ENCODE data around the gene SLX9.

SLX9 gene

GRCh38 chr21:44992608-44993031, 52.8 kb downstream of the SLX9 start:
- no peak for FAIRE-seq

DNA sequence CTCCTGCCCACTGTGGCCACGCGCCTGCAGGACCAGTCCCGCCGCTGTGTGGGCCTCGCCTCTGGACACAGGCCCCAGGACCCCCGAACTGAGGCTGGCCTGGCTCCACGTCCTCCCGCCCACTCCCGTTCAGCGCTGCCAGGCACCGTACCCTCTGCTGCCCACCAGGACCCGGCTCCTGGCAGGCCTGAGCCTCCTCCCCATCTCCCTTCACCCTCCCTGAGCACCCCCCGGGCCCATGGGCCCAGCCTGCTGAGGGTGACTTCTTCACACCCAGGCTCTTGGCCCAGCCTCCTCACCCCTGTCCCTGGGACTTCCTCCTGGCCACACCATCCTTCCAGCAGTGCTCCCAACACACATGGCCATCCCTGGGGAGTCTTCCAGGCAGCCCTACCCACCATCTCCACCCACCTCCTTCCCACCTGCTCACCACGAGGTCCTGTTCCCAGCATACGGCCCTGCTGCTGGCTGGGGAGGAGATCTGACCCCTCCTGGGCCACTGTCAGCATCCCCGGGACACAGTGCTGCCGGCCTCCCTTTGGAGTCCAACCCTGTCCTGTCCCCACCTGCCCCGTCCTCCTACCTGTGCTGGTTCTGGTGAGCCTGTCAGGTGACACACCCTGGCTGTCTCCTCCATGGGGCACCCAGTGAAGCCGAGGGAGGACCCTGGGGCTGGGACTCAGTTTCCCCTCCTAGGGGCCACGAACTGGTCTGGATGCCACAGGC, 53.7 kb downstream of the SLX9 start:
- no peak for FAIRE-seq

DNA sequence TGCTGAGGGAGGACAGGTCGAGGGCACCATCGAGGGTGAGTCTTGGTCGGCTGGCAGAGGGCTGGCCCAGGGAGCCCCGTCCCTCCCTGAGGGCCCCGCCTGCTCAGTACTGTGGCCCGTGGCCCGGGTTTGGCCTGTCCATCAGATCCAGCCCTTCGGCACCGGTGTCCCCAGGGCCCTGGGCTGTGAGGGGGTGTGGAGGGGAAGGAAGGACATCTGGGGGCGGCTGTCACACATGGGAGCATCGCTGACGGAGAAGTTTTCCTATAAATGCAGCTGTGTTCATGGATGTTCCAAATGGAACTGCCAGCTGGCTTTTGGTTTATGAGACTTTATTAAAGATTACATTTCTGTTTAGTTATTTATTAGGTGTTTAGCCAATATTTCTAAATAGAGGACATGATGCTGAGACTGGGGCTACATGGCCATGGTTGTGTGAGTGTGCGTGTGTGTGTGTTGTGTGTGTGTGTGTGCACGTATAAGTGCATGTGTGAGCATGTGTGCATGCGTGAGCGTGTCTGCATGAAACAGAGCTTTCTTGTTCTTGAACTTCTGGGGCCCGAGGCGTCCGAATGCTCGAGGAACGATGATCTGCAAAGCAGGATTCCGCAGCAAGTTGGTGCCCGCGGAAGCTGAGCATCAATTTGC, 54.3 kb downstream of the SLX9 start:
- no peak for FAIRE-seq

GRCh38 chr21:44994695-44995342, 55.0 kb downstream of the SLX9 start:
- no peak for FAIRE-seq

DNA sequence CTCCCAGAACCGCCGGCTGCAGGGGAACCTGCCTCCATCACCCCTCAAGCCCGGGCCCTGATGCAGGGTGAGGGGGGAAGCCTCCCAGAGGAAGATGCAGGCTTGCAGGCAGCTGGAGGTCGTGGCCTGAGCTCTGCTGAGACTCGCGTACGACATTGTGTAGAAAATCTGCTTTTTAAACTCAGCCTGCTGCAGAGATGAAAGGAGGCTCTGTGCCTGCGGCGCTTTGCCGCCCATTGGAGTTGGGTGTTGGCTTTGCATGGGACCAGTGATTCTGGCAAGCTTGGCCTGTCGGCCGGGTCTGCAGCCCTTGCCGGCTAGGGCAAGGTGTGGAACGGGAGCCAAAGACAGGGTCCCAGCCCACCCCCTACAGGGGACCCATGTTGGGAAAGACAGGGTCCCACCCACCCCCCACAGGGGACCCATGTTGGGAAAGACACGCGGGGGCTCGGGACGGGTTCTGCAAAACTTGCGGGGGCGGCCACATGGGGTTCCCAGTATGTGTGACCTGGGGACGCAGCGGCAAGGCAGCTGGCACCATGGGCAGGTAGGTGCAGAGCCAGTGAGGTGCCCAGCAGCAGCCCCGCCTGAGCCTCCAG, 55.6 kb downstream of the SLX9 start:
- FAIRE-seq, result no peak

DNA sequence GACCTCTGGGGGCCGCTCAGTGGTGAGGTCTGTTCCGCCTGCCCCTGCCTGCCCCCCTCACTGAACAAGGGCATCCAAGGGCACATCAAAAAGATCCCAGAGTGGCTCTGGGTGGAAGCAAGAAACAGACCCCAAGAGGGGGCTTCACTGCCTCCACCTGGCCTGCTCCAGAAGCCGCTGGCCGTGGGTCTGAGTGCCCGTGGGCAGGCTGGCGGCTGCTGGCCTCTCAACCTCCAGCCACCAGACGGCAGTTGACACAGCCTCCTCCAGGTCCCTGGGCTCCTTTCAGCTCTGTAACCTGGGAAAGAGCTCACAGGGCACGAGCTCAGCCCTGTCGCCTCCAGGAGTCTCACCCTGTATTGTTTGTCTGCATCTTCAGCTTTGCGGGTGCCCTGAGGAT, 56.3 kb downstream of the SLX9 start:
- no peak for FAIRE-seq

DNA sequence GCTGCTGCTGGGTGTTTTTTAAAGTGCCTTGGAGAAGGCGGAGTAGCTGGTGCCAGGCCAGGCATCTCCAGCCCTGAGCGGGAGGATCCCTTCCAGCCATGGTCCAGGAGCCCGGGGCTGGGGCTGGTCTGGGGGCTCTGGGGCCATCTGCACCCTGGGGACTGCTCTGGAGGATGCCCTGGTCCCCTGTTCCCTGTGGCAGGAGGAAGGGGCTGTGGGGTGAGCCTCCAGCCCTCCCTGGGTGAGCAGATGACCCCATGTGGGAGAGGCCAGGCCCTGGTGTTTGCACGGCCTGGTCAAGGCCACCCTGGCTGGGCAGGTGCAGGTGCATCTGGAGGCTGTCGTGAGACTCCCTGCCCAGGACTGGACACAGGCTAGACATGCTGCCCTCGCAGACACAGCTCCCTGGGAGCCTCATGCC, 56.7 kb downstream of the SLX9 start:
- no peak for FAIRE-seq

DNA sequence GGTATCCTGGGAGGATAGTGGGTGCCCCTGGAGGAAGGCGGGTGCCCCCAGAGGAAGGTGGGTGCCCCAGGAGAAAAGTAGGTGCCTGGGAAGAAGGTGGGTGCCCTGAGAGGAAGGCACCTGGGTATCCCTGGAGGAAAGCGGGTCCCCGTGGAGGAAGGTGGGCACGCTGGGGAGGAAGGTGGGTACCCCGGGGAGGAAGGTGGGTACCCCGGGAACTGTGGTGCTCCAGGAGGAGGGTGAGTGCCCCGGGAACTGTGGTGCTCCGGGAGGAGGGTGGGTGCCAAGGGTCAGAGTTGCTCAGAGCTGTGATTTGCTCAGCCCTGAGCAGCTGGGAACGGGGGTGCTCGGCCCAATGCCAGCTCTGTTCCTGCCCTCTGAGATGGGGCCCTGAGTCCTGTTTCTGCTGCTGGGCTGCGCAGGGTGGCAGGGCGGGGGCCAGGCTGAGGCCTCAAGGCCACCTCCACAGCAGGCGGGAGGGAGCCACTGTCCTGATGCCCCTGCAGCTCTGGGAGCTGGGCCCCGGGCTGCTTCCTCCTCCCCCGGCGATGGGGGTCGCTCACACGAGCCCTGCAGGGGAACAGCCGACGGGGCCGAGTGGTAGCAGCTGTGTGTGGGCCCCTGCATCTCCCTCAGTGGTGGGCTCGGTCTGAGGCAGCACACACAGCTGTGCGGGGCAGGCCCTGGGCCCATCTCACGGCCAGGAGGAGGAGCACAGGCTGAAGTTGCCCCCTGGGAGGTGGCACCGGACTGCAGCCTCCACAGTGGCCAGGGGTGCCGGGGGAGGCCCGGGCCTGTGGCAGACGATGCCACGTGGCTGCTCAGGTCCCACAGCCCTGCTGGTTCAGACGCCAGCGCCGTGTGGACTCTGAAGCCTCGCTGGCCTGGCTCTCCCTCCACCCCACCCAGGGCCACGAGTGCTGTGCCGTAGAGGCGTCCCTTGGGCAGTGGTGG, 57.4 kb downstream of the SLX9 start:
- no peak for FAIRE-seq

- no peak for FAIRE-seq
Measured at GRCh38 chr21:44998086-44998620, 58.3 kb downstream of the SLX9 start.

GRCh38 chr21:44998621-44999427, 59.0 kb downstream of the SLX9 start:
- no peak for FAIRE-seq

DNA sequence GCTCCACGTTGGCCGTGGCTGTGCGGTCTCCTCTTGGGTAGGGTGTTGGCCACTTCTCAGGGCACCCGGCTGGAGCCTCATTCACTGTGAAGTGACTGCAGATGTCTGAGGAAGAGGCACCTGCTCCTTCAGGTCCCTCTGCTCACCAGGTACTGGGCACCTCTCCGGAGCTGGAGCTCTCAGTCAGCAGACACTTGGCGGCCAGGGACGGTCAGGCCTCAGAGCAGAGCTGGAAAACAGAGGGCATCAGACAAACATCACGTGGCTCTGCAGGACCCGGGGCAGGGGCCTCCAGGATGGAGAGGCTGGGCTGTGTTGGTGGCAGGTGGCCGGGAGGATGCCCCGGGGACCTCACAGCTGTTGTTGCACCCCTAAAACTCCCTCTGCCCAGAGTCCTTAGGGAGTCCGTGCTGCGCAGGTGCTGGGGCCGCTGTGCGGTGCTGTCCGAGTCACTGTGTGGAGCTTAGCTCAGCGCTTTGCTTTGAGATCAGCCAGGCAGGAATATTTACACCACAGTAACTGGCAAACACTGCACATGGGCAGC, 59.7 kb downstream of the SLX9 start:
- no peak for FAIRE-seq

GRCh38 chr21:44999972-45000636, 60.3 kb downstream of the SLX9 start:
- no peak for FAIRE-seq

- no peak for FAIRE-seq
Measured at GRCh38 chr21:45000637-45001133, 60.9 kb downstream of the SLX9 start.

GRCh38 chr21:45001134-45002095, 61.6 kb downstream of the SLX9 start:
- no peak for FAIRE-seq

GRCh38 chr21:45002381-45003204, 62.8 kb downstream of the SLX9 start:
- FAIRE-seq, result no peak

DNA sequence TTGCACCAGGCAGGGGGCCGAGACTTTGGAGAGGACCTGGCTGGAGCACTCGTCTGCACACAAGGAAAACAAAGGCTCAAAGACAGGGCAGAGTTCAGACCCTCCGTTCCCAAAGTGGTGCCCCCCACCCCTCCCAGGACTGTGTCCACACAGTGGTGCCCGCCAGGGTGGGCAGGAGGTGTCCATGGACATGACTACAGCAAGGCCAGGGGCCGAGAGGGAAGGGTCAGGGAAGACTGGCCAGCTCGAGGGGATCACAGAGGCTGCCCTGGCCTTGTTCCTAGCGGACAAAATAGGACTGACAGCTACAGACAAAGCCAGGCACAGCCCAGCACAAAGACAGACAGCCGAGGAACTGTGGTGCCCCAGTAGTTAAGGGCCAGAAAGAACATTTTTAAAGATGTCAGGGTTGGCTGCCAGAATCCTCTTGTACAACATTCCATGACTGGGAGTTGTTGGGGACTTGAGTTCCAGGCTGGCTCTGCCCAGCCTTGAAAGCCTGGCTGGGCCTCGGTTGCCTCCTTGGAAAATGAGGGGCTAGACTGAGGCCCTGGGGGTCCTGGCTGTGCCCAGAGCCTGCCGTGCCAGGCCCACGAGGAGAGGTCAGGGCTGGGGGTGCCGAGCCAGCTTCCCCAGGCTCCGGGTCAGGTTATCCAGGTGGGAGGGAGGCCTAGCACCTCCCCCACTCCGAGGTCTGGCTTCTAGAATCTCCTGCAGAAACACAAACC, 63.7 kb downstream of the SLX9 start:
- FAIRE-seq, result no peak

DNA sequence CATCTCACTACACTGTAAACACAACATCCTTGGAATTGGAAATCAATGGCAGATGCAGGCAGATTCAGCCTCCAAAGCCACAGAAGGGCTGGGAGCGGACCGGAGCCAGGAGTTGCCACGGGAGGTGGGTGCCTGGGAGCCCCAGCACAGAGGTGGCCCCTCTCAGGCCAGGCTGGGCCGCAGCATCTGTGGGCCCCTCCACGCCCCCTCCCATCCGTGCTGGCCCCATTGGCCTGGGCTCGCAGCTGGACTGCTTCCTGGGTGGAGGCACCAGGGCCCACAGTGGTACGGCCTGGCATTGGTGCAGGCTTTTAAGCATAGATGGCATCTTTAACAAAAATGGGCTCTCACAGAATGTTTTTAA, 64.2 kb downstream of the SLX9 start:
- no peak for FAIRE-seq
